ENCODE results near the gene TMEM135. TPM values are rescaled to one million over a fixed set of nuclear protein-coding genes. Genes with fewer than 3 reads are reported as not detected.

The TMEM135 gene
- polyA plus RNA-seq, 1 of the 3 experiments (the other 2 are of a cell fraction), result 3.0 TPM

DNA sequence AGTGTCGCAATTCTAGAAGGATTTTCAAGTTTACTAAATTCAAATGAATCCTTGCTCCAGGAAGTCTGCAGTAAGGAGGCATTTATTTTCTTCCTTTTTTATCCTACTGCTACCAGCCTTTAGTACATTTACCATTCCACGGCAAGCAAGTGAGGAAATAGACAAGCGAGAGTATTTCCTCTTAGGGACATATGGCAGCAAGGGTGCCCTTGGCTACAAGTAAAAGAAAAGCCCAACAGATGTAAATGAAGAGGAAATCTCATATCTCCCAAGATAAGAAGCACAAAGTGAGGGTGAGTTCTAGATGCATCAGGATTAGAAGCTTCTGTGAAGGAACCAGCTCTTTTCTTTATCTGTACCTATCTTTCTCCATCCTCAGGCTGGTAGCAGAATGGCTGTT is 44.7 kb upstream of the TMEM135 start:
- no peaks in the 10 kb centered on the region for H3K9me2 ChIP-seq
- H3K27ac ChIP-seq (ENCODE audit: low read depth in 2 of 2, low read length in 1 of 2), result no peak overlapping the region
- POLR2A ChIA-PET, result no interaction called here
- 90% methylated on average over 3 of the region's 3 CpGs for WGBS (ENCODE audit: low lambda C conversion rate)
- TF ChIP-seq SIN3A (IDR thresholded peaks at IDR 0.05; ENCODE audit: borderline replicate concordance, low read depth, low read length) (no peak), FOSL2 (IDR thresholded peaks at IDR 0.05; ENCODE audit: borderline replicate concordance, low read depth) (no peak), EP300 (IDR thresholded peaks at IDR 0.05; ENCODE audit: borderline replicate concordance in 1 of 2, low read depth in 1 of 2, low read length in 1 of 2) (no peak), RAD21 (IDR thresholded peaks at IDR 0.05; ENCODE audit: low read length) (no peak), CHD2 (IDR thresholded peaks at IDR 0.05; ENCODE audit: low read length, partially characterized antibody) (no peak), TEAD4 (IDR thresholded peaks at IDR 0.05; ENCODE audit: borderline replicate concordance, insufficient read depth) (no peak), GABPA (IDR thresholded peaks at IDR 0.05; ENCODE audit: low read depth) (no peak), TAF1 (IDR thresholded peaks at IDR 0.05; ENCODE audit: borderline replicate concordance, low read depth, low read length) (no peak), YY1 (IDR thresholded peaks at IDR 0.05; ENCODE audit: low read depth) (no peak), ELF1 (IDR thresholded peaks at IDR 0.05) (no peak), SMC3 (IDR thresholded peaks at IDR 0.05; ENCODE audit: low read depth, low read length) (no peak), NFIC (IDR thresholded peaks at IDR 0.05; ENCODE audit: borderline replicate concordance) (no peak), RCOR1 (IDR thresholded peaks at IDR 0.05; ENCODE audit: low read length) (no peak), FOXJ3 (CRISPR knock-in tag; IDR thresholded peaks at IDR 0.05) (no peak)
- TF ChIP-seq, protein P1, sequence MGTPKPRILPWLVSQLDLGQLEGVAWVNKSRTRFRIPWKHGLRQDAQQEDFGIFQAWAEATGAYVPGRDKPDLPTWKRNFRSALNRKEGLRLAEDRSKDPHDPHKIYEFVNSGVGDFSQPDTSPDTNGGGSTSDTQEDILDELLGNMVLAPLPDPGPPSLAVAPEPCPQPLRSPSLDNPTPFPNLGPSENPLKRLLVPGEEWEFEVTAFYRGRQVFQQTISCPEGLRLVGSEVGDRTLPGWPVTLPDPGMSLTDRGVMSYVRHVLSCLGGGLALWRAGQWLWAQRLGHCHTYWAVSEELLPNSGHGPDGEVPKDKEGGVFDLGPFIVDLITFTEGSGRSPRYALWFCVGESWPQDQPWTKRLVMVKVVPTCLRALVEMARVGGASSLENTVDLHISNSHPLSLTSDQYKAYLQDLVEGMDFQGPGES (IDR thresholded peaks at IDR 0.05; ENCODE audit: low read depth, low read length), result no peak
- TF ChIP-seq, protein P2, sequence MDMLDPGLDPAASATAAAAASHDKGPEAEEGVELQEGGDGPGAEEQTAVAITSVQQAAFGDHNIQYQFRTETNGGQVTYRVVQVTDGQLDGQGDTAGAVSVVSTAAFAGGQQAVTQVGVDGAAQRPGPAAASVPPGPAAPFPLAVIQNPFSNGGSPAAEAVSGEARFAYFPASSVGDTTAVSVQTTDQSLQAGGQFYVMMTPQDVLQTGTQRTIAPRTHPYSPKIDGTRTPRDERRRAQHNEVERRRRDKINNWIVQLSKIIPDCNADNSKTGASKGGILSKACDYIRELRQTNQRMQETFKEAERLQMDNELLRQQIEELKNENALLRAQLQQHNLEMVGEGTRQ (IDR thresholded peaks at IDR 0.05; ENCODE audit: borderline replicate concordance, low read depth, low read length), result no peak
- H3K79me2 ChIP-seq (ENCODE audit: insufficient read depth), result no peaks in the 10 kb centered on the region
- H3K4me3 ChIP-seq (ENCODE audit: low read depth in 2 of 2, low read length in 1 of 2), result no peak overlapping the region
- H3F3A ChIP-seq (replicated peaks; ENCODE audit: insufficient read depth), result peaks cover 10% of the 10 kb centered on the region
- no peaks in the 10 kb centered on the region for H3K9me3 ChIP-seq
- DNase-seq, result no peak
- H2AFZ ChIP-seq (ENCODE audit: low read depth), result no peak overlapping the region; the same call in 1 of the 2 replicates
- H3K4me2 ChIP-seq, result no peak overlapping the region
- no peaks in the 10 kb centered on the region for H3K27me3 ChIP-seq (ENCODE audit: insufficient read depth)
- no peaks in the 10 kb centered on the region for H4K20me1 ChIP-seq (ENCODE audit: insufficient read depth)
- CTCF ChIA-PET, result interaction anchor here (0.8 to 1.1 kb wide), 2 partner anchors 54 to 297 kb away, joined by 3 to 4 read pairs; no protein-coding TSS in a partner anchor
- peaks cover 0 to 44% of the 10 kb centered on the region in 2 experiments; a peak in 1 of 4 replicates for H3K4me1 ChIP-seq (ENCODE audit: control insufficient read depth in 1 of 2, insufficient read depth in 2 of 2, low read depth in 1 of 2, low read length in 1 of 2)
- no peaks in the 10 kb centered on the region for H3K36me3 ChIP-seq (replicated peaks in 1 of 2; ENCODE audit: control insufficient read depth in 1 of 2, insufficient read depth in 2 of 2, low read length in 1 of 2)
- H3K9ac ChIP-seq, result no peak overlapping the region

DNA sequence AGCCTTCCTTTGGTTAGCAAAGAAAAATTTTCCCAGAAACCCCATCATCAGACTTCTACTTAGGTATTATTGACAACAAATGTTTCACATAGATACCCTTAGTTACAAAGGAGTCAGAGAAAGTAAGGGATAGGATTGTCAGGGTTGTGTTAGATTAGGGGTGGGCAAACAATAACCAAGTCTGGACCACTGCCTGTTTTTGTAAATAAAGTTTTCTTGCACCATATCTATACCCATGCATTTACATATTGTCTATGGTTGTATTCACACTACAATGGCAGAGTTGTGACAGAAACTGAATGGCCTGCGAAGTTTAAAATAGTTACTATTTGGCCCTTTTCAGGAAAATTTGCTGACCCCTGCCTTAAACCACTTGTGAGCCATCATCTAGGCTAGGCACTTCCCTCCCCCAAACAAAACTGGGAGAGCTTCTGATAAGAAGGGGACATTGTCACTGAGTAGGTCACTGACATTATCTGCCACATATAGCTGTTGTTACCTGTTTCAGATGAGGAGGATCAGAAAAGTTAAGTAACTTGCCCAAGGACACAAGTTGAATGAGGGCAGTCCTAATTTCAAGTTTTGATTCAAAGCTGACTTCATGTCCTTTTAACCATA is 40.7 kb upstream of the TMEM135 start:
- ChIA-PET CTCF (interaction anchor here (1.4 kb wide), 2 partner anchors 58 to 294 kb away, joined by 4 to 5 read pairs; no protein-coding TSS in a partner anchor), POLR2A (no interaction called here)
- TF ChIP-seq ELF1 (IDR thresholded peaks at IDR 0.05) (no peak), GABPA (IDR thresholded peaks at IDR 0.05; ENCODE audit: low read depth) (no peak), CHD2 (IDR thresholded peaks at IDR 0.05; ENCODE audit: low read length, partially characterized antibody) (no peak), JUND (IDR thresholded peaks at IDR 0.05) (no peak), EZH2phosphoT487 (IDR thresholded peaks at IDR 0.05; ENCODE audit: borderline replicate concordance, low read depth) (no peak), TAF1 (IDR thresholded peaks at IDR 0.05; ENCODE audit: borderline replicate concordance, low read depth, low read length) (no peak), EP300 (IDR thresholded peaks at IDR 0.05; ENCODE audit: borderline replicate concordance in 1 of 2, low read depth in 1 of 2, low read length in 1 of 2) (no peak), RAD21 (IDR thresholded peaks at IDR 0.05; ENCODE audit: low read length) (no peak), POLR2AphosphoS5 (IDR thresholded peaks at IDR 0.05; ENCODE audit: low read depth, low read length) (no peak), NRF1 (IDR thresholded peaks at IDR 0.05; ENCODE audit: low read depth, low read length) (no peak)
- TF ChIP-seq, protein P3, sequence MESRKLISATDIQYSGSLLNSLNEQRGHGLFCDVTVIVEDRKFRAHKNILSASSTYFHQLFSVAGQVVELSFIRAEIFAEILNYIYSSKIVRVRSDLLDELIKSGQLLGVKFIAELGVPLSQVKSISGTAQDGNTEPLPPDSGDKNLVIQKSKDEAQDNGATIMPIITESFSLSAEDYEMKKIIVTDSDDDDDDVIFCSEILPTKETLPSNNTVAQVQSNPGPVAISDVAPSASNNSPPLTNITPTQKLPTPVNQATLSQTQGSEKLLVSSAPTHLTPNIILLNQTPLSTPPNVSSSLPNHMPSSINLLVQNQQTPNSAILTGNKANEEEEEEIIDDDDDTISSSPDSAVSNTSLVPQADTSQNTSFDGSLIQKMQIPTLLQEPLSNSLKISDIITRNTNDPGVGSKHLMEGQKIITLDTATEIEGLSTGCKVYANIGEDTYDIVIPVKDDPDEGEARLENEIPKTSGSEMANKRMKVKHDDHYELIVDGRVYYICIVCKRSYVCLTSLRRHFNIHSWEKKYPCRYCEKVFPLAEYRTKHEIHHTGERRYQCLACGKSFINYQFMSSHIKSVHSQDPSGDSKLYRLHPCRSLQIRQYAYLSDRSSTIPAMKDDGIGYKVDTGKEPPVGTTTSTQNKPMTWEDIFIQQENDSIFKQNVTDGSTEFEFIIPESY (IDR thresholded peaks at IDR 0.05; ENCODE audit: borderline replicate concordance, low read depth), result no peak
- TF ChIP-seq, protein P4, sequence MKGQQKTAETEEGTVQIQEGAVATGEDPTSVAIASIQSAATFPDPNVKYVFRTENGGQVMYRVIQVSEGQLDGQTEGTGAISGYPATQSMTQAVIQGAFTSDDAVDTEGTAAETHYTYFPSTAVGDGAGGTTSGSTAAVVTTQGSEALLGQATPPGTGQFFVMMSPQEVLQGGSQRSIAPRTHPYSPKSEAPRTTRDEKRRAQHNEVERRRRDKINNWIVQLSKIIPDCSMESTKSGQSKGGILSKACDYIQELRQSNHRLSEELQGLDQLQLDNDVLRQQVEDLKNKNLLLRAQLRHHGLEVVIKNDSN (IDR thresholded peaks at IDR 0.05; ENCODE audit: borderline replicate concordance, low read depth), result no peak
- TF ChIP-seq, protein P5, sequence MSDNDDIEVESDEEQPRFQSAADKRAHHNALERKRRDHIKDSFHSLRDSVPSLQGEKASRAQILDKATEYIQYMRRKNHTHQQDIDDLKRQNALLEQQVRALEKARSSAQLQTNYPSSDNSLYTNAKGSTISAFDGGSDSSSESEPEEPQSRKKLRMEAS (IDR thresholded peaks at IDR 0.05; ENCODE audit: low read depth), result no peak

More for the DNA sequence above, 40.7 kb upstream of the TMEM135 start:
- 100% methylated on average over 1 of the region's 1 CpG for WGBS (ENCODE audit: low lambda C conversion rate)
- H3K4me2 ChIP-seq, result no peak overlapping the region
- H3K9me3 ChIP-seq, result no peaks in the 10 kb centered on the region
- no peaks in the 10 kb centered on the region for H3K36me3 ChIP-seq (replicated peaks in 1 of 2; ENCODE audit: control insufficient read depth in 1 of 2, insufficient read depth in 2 of 2, low read length in 1 of 2)
- peaks cover 5 to 14% of the 10 kb centered on the region in 2 experiments; a peak in 2 of 4 replicates for H3K4me1 ChIP-seq (ENCODE audit: control insufficient read depth in 1 of 2, insufficient read depth in 2 of 2, low read depth in 1 of 2, low read length in 1 of 2)
- H2AFZ ChIP-seq (ENCODE audit: low read depth), result no peak overlapping the region
- H3K4me3 ChIP-seq (ENCODE audit: low read depth in 2 of 2, low read length in 1 of 2), result no peak overlapping the region
- H3K9me2 ChIP-seq, result no peaks in the 10 kb centered on the region
- H4K20me1 ChIP-seq (ENCODE audit: insufficient read depth), result no peaks in the 10 kb centered on the region
- no peaks in the 10 kb centered on the region for H3K27me3 ChIP-seq (ENCODE audit: insufficient read depth)
- DNase-seq, result no peak
- H3F3A ChIP-seq (replicated peaks; ENCODE audit: insufficient read depth), result no peaks in the 10 kb centered on the region
- no peak overlapping the region for H3K27ac ChIP-seq (ENCODE audit: low read depth in 2 of 2, low read length in 1 of 2)
- H3K79me2 ChIP-seq (ENCODE audit: insufficient read depth), result no peaks in the 10 kb centered on the region
- no peak overlapping the region for H3K9ac ChIP-seq

Measured in SK-N-SH (cell line).